Measurements from ENCODE around the gene STIP1.
"Not testable (repeated sequence)": the region's sequence is repeated elsewhere in the genome, so short reads cannot be mapped to it uniquely, and the experiment has no call there.

The STIP1 gene

GRCh38 chr11:64153812-64154211 is 32.2 kb upstream of the STIP1 start:
- Histone ChIP-seq H3K4me2 (ENCODE audit: low read length) (peak overlapping the region; percentile 72), H3K79me2 (ENCODE audit: low read length) (no peaks in the 10 kb centered on the region), H4K20me1 (ENCODE audit: insufficient read depth, low read length) (peaks cover 4% of the 10 kb centered on the region; the same call in 1 of the 2 replicates), H3K4me1 (ENCODE audit: low read length) (peaks cover 18% of the 10 kb centered on the region), H2AFZ (ENCODE audit: low read depth, low read length) (no peak overlapping the region), H3K9me3 (ENCODE audit: insufficient read depth, low read length) (no peaks in the 10 kb centered on the region), H3K9ac (ENCODE audit: low read length) (no peak overlapping the region), H3K27me3 (ENCODE audit: low read depth, low read length) (no peaks in the 10 kb centered on the region), H3K4me3 (ENCODE audit: low read length) (peak overlapping the region; percentile 42), H3K27ac (ENCODE audit: low read length) (no peak overlapping the region), H3K36me3 (replicated peaks; ENCODE audit: low read depth, low read length) (no peaks in the 10 kb centered on the region)
- TF ChIP-seq CTCF (IDR thresholded peaks at IDR 0.05; ENCODE audit: low read depth, low read length) (no peak), EZH2phosphoT487 (IDR thresholded peaks at IDR 0.05; ENCODE audit: low read depth) (no peak)

DNA sequence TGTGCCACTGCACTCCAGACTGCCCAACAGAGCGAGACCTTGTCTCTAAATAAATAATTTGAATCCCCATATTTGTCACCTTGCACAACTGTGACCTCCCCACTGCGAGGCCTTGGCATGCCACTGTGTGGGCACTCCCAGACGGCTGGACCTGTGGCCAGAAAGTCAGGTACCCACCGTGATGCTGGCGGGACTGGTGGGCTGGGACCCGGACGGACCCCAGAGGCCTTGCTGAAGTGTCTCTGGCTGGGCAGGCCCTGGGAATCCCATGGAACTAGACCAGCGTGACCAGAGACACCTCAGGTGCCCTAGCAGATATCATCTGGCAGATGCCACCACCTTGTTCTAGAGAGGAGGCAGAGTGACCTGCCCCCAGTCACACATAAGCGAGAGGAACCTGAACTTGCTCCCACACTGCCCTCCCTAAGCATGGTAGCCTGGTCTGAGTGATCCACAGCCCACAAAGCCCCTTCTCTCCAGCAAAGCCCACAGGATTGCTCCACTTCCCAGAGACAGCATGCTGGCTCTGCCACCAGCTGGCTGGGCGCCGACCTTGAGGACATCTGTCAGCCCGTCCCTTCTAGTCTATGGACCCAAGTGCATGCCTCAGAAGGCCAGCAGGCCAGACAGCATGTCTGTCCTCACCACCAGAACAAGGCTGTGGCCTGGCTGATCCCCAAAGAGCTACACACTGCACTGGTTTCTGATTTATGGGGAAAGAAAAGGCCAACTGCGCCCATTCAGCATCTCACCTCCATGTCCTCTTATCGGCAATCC is 29.5 kb upstream of the STIP1 start:
- no peak overlapping the region for H2AFZ ChIP-seq (ENCODE audit: low read depth, low read length)
- peaks cover 5% of the 10 kb centered on the region for H3K36me3 ChIP-seq (replicated peaks; ENCODE audit: low read depth, low read length)
- H3K27ac ChIP-seq (ENCODE audit: low read length) = no peak overlapping the region
- no peaks in the 10 kb centered on the region for H3K27me3 ChIP-seq (ENCODE audit: low read depth, low read length)
- TF ChIP-seq EZH2phosphoT487 (IDR thresholded peaks at IDR 0.05; ENCODE audit: low read depth) (no peak), CTCF (IDR thresholded peaks at IDR 0.05; ENCODE audit: low read depth, low read length) (no peak)
- H3K4me3 ChIP-seq (ENCODE audit: low read length) = no peak overlapping the region
- peaks cover 7% of the 10 kb centered on the region for H4K20me1 ChIP-seq (ENCODE audit: insufficient read depth, low read length)
- peaks cover 18% of the 10 kb centered on the region for H3K4me1 ChIP-seq (ENCODE audit: low read length)
- H3K4me2 ChIP-seq (ENCODE audit: low read length) = no peak overlapping the region
- no peak overlapping the region for H3K9ac ChIP-seq (ENCODE audit: low read length)
- no peaks in the 10 kb centered on the region for H3K9me3 ChIP-seq (ENCODE audit: insufficient read depth, low read length)
- no peaks in the 10 kb centered on the region for H3K79me2 ChIP-seq (ENCODE audit: low read length)

DNA sequence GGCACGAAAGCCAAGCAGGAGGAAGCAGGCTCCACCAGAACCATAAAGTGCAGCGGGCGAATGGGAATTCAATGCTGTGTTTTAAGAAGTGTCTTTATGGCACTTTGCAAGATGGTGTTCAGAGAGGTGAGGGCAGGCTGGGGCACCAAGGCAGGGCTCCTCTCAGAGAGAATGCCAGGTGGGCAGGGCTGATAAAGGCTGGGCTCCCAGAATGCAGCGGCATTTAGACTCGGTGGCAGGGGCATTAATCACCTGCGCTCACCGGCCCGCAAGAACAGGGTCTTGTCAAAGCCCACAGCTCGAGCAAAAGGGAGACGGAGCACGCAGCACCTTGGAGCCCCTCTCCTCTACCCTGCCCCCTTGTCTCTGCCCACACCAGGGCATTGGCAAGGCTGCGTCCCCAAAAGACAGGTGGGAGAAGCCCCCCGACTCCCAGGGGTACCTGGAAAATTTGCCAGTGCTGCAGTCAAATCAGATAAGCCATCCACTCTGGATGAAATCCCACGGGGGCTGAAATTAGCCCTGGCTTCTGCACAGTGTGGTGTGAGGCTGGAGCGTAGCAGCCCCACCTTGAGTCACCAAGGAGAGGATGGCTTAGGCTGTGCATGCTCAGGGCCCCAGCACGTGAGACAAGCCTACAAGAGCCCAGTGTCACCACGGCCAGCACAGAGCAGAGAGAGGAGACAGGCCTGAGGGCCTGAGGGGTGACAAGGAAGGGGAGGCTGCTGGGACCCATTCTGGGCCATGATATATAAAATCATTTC is 28.2 kb upstream of the STIP1 start:
- H3K4me3 ChIP-seq (ENCODE audit: low read length) = no peak overlapping the region
- no peak overlapping the region for H3K9ac ChIP-seq (ENCODE audit: low read length)
- peaks cover 7% of the 10 kb centered on the region for H4K20me1 ChIP-seq (ENCODE audit: insufficient read depth, low read length)
- H2AFZ ChIP-seq (ENCODE audit: low read depth, low read length) = no peak overlapping the region
- H3K27me3 ChIP-seq (ENCODE audit: low read depth, low read length) = no peaks in the 10 kb centered on the region
- no peak overlapping the region for H3K27ac ChIP-seq (ENCODE audit: low read length)
- TF ChIP-seq CTCF (IDR thresholded peaks at IDR 0.05; ENCODE audit: low read depth, low read length) (no peak), EZH2phosphoT487 (IDR thresholded peaks at IDR 0.05; ENCODE audit: low read depth) (no peak)
- no peaks in the 10 kb centered on the region for H3K9me3 ChIP-seq (ENCODE audit: insufficient read depth, low read length)
- H3K4me2 ChIP-seq (ENCODE audit: low read length) = no peak overlapping the region
- peaks cover 5% of the 10 kb centered on the region for H3K36me3 ChIP-seq (replicated peaks; ENCODE audit: low read depth, low read length)
- H3K4me1 ChIP-seq (ENCODE audit: low read length) = peaks cover 15% of the 10 kb centered on the region
- no peaks in the 10 kb centered on the region for H3K79me2 ChIP-seq (ENCODE audit: low read length)

- H2AFZ ChIP-seq (ENCODE audit: low read depth, low read length) = no peak overlapping the region
- no peaks in the 10 kb centered on the region for H3K9me3 ChIP-seq (ENCODE audit: insufficient read depth, low read length)
- peaks cover 5% of the 10 kb centered on the region for H3K36me3 ChIP-seq (replicated peaks; ENCODE audit: low read depth, low read length)
- H3K4me3 ChIP-seq (ENCODE audit: low read length) = no peak overlapping the region
- H3K4me1 ChIP-seq (ENCODE audit: low read length) = peaks cover 8% of the 10 kb centered on the region
- no peak overlapping the region for H3K4me2 ChIP-seq (ENCODE audit: low read length)
- no peak overlapping the region for H3K27ac ChIP-seq (ENCODE audit: low read length)
- H3K9ac ChIP-seq (ENCODE audit: low read length) = no peak overlapping the region
- H4K20me1 ChIP-seq (ENCODE audit: insufficient read depth, low read length) = peaks cover 3% of the 10 kb centered on the region; the same call in 1 of the 2 replicates
- no peak for TF ChIP-seq EZH2phosphoT487 (IDR thresholded peaks at IDR 0.05; ENCODE audit: low read depth)
- TF ChIP-seq CTCF (IDR thresholded peaks at IDR 0.05; ENCODE audit: low read depth, low read length) = no peak
- no peaks in the 10 kb centered on the region for H3K27me3 ChIP-seq (ENCODE audit: low read depth, low read length)
- H3K79me2 ChIP-seq (ENCODE audit: low read length) = peaks cover 6% of the 10 kb centered on the region
Measured at GRCh38 chr11:64161037-64161436, 24.9 kb upstream of the STIP1 start.

DNA sequence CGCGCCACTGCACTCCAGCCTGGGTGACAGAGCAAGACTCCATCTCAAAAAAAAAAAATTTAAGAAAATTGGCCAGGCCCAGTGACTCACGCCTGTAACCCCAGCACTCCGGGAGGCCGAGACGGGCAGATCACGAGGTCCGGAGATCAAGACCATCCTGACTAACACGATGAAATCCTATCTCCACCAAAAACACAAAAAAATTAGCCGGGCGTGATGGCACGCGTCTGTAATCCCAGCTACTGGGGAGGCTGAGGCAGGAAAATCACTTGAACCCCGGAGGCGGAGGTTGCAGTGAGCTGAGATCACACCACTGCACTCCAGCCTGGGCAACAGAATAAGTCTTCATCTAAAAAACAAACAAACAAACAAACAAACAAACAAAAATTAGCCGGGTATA is 23.2 kb upstream of the STIP1 start:
- not testable (repeated sequence) for H3K4me2 ChIP-seq (ENCODE audit: low read length); H2AFZ ChIP-seq (ENCODE audit: low read depth, low read length); H3K27me3 ChIP-seq (ENCODE audit: low read depth, low read length); H3K9ac ChIP-seq (ENCODE audit: low read length); H3K79me2 ChIP-seq (ENCODE audit: low read length); H4K20me1 ChIP-seq (ENCODE audit: insufficient read depth, low read length); H3K9me3 ChIP-seq (ENCODE audit: insufficient read depth, low read length); H3K4me3 ChIP-seq (ENCODE audit: low read length); H3K27ac ChIP-seq (ENCODE audit: low read length); H3K36me3 ChIP-seq (replicated peaks; ENCODE audit: low read depth, low read length); H3K4me1 ChIP-seq (ENCODE audit: low read length)
